Measurements from ENCODE around the gene COX6A1. TPM values are rescaled to one million over a fixed set of nuclear protein-coding genes. Genes with fewer than 3 reads are reported as not detected.

Gene COX6A1
- total RNA-seq, 1 donor from 2014 or later = 258 TPM

DNA sequence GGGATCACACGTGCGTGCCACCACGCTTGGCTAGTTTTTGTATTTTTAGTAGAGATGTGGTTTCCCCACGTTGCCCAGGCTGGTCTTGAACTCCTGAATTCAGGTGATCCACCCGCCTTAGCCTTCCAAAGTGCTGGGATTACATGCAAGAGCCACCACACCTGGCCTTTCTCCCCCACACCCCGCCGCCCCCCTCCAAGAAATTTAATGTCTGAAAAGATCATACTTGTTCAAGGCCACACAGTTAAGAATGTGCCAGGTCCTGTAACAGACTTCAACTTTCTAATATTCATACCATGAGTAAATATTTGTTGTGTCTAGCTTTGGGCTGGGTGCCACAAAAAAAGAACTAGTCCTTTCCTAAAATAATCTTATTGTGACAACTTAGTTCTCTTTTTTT lies 17.4 kb downstream of the COX6A1 start:
- intact Hi-C loops (cut with DNase I) = no loop called here
- no peak for DNase-seq
- H3K36me3 ChIP-seq = peaks cover 82% of the 10 kb centered on the region
- ATAC-seq = no peak
- no peaks in the 10 kb centered on the region for H3K4me1 ChIP-seq
- TF ChIP-seq, protein P1, sequence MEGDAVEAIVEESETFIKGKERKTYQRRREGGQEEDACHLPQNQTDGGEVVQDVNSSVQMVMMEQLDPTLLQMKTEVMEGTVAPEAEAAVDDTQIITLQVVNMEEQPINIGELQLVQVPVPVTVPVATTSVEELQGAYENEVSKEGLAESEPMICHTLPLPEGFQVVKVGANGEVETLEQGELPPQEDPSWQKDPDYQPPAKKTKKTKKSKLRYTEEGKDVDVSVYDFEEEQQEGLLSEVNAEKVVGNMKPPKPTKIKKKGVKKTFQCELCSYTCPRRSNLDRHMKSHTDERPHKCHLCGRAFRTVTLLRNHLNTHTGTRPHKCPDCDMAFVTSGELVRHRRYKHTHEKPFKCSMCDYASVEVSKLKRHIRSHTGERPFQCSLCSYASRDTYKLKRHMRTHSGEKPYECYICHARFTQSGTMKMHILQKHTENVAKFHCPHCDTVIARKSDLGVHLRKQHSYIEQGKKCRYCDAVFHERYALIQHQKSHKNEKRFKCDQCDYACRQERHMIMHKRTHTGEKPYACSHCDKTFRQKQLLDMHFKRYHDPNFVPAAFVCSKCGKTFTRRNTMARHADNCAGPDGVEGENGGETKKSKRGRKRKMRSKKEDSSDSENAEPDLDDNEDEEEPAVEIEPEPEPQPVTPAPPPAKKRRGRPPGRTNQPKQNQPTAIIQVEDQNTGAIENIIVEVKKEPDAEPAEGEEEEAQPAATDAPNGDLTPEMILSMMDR (IDR thresholded peaks at IDR 0.05) = no peak
- no peaks in the 10 kb centered on the region for H3K9me3 ChIP-seq
- H3K27ac ChIP-seq = no peak overlapping the region
- H3K4me3 ChIP-seq = no peak overlapping the region
- H3K27me3 ChIP-seq = no peaks in the 10 kb centered on the region

DNA sequence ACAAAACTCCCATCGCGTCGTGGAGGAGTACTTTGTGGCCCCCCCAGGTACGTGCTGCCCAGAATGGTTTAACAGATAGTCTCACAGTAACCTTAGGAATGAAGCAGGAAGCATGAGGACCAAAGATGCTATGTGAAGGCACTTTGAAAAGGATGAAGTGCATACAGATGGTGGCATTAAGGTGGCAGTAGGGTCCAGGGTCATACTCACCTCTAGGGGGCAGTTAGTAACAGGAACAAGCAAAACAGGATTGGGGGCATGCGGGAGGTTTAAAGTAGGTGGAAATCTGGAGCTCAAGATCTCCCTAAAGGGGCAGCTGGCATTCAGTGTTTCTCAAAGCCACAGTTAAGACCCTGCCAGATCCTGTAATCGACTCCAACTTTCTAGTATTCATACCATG lies 19.2 kb downstream of the COX6A1 start:
- Histone ChIP-seq H3K4me1 (no peaks in the 10 kb centered on the region), H3K27me3 (no peaks in the 10 kb centered on the region), H3K36me3 (peaks cover 90% of the 10 kb centered on the region), H3K27ac (no peak overlapping the region), H3K4me3 (no peak overlapping the region), H3K9me3 (no peaks in the 10 kb centered on the region)
- ATAC-seq = no peak
- TF ChIP-seq, protein P1 (IDR thresholded peaks at IDR 0.05) = no peak
- intact Hi-C loops (cut with DNase I) = no loop called here
- DNase-seq = no peak

DNA sequence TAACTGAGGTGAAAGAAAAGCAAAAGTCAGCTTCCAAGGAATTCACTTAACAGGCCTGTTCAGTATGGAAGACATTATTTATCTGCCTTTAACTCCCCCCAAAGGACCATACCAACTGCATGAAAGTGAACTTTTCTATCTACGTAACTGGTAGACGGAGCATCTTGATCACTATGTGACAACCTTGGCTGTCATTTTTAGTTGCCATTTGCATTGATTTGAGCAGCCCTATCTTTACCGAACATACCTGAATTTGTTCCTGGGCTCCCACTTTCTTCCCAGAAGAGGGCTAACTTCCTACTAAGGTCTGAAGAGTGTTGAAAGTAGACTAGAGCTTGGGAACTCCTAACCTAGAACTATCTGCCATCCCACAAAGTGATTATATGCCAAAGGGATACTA lies 22.2 kb downstream of the COX6A1 start:
- no peaks in the 10 kb centered on the region for H3K9me3 ChIP-seq
- peaks cover 98% of the 10 kb centered on the region for H3K36me3 ChIP-seq
- H3K4me1 ChIP-seq = no peaks in the 10 kb centered on the region
- no peak overlapping the region for H3K27ac ChIP-seq
- ATAC-seq (no peak), DNase-seq (no peak)
- TF ChIP-seq, protein P1 (IDR thresholded peaks at IDR 0.05) = no peak
- intact Hi-C loops (cut with DNase I) = no loop called here
- no peak overlapping the region for H3K4me3 ChIP-seq
- H3K27me3 ChIP-seq = no peaks in the 10 kb centered on the region

DNA sequence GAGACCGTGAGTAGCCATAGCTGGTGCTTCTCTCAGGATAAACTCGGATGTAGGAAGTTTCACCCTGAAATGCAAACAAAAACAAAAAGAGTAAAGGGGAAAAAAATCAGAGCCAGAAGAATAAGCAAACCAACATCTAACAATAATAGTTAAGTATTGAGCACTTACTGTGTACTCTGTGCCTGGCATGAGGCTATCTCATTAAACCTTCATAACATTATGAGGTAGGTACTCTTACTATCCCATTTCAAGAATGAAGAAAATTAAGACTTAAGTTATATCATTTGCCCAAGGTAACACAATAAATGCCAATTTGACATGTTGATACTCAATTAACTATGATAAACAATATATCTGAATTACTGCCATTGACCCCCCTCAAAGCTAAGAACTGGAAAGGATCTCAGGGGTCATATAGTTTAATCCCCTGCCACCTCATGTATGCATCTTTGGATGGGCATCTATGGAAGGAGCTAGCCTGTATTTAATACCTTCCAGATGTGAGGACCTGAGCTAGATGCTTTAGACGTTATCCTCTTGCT lies 24.3 kb downstream of the COX6A1 start:
- Histone ChIP-seq H3K4me3 (no peak overlapping the region), H3K9me3 (no peaks in the 10 kb centered on the region), H3K4me1 (peaks cover 12% of the 10 kb centered on the region), H3K36me3 (peaks cover 90% of the 10 kb centered on the region), H3K27me3 (no peaks in the 10 kb centered on the region), H3K27ac (no peak overlapping the region)
- TF ChIP-seq, protein P1 (IDR thresholded peaks at IDR 0.05) = no peak
- ATAC-seq (no peak), DNase-seq (no peak)
- intact Hi-C loops (cut with DNase I) = no loop called here

GRCh38 chr12:120463712-120464111 lies 25.8 kb downstream of the COX6A1 start:
- ATAC-seq (no peak), DNase-seq (no peak)
- peaks cover 80% of the 10 kb centered on the region for H3K36me3 ChIP-seq
- intact Hi-C loops (cut with DNase I) = no loop called here
- H3K9me3 ChIP-seq = no peaks in the 10 kb centered on the region
- H3K27me3 ChIP-seq = no peaks in the 10 kb centered on the region
- no peak overlapping the region for H3K27ac ChIP-seq
- TF ChIP-seq, protein P1 (IDR thresholded peaks at IDR 0.05) = no peak
- peaks cover 21% of the 10 kb centered on the region for H3K4me1 ChIP-seq
- H3K4me3 ChIP-seq = no peak overlapping the region

- ATAC-seq (no peak), DNase-seq (no peak)
- Histone ChIP-seq H3K27me3 (no peaks in the 10 kb centered on the region), H3K4me1 (peaks cover 26% of the 10 kb centered on the region), H3K4me3 (no peak overlapping the region), H3K36me3 (peaks cover 60% of the 10 kb centered on the region), H3K27ac (no peak overlapping the region), H3K9me3 (no peaks in the 10 kb centered on the region)
- intact Hi-C loops (cut with DNase I) = no loop called here
- TF ChIP-seq, protein P1 (IDR thresholded peaks at IDR 0.05) = no peak
Measured at GRCh38 chr12:120465756-120466155, 27.8 kb downstream of the COX6A1 start.

Measured in upper lobe of right lung (tissue), 1 donor.